GM21529 (cell line): ENCODE results near the gene POU2F1.

Source experiments
- ATAC-seq: cut with Tn5 transposase; IDR thresholded peaks from one replicate; pipeline ENCODE4 v1.9.1; 2021; ENCODE audit not compliant: unreplicated experiment

The POU2F1 gene

DNA sequence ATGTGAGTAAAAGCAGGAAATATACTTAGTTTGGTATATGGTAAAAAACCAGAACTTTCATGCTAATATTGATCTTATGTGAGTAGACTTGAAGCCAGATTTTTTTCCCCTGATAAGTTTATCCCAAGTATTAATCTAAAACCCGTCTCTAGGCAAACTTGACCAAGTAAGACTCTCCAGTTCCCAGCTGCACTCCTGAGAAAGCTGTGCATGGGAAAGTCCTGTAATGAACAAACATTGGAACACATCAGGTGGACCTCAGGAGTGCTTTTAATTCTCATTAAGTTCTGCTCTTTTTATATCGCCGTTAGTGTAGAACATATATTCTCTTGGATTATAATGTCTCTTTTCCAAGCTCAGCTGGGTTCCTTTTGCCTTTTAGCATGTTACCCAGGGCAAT is 192.6 kb downstream of the POU2F1 start:
- ATAC-seq, result no peak

DNA sequence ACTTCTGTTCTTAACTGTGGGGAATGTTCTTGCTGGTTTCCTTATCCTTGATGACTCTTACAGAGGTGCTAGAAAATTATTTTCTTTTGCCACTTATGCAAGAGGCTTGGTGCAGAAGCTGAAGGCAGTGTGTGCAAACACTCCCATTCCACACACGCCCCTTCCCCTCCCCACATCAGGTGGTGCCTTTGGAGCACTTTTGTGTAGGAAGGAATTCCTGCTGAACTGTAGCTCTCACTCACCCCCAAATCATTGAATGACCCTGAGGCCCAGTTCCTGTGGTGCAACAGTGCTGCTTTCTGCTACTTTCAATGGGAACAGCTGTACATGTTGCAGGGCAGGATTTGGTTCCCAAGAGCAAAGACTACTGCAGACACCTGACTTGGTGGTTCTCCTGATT is 195.8 kb downstream of the POU2F1 start:
- no peak for ATAC-seq

GRCh38 chr1:167418391-167418790 is 197.7 kb downstream of the POU2F1 start:
- ATAC-seq, result no peak

DNA sequence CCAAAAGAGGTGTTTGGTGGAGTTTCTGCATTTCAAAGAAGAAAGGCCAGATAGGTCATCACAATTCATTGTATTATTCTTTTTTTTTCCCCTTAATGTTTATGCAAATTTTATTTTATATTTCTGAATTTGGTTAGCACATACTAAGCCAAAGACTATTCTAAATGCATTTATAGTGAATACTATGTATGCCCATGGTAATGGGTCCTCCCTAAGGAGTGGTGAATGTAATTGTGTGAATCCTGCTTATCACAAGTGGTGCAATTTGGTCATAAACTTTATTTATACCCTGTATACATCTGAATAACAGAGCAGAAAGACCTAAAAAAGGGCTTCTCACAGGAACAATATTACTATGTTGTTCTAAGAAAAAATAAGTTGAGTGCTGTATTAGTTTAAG is 198.6 kb downstream of the POU2F1 start:
- no peak for ATAC-seq

- ATAC-seq, result no peak
Observed at GRCh38 chr1:167420510-167420909, 199.8 kb downstream of the POU2F1 start.

DNA sequence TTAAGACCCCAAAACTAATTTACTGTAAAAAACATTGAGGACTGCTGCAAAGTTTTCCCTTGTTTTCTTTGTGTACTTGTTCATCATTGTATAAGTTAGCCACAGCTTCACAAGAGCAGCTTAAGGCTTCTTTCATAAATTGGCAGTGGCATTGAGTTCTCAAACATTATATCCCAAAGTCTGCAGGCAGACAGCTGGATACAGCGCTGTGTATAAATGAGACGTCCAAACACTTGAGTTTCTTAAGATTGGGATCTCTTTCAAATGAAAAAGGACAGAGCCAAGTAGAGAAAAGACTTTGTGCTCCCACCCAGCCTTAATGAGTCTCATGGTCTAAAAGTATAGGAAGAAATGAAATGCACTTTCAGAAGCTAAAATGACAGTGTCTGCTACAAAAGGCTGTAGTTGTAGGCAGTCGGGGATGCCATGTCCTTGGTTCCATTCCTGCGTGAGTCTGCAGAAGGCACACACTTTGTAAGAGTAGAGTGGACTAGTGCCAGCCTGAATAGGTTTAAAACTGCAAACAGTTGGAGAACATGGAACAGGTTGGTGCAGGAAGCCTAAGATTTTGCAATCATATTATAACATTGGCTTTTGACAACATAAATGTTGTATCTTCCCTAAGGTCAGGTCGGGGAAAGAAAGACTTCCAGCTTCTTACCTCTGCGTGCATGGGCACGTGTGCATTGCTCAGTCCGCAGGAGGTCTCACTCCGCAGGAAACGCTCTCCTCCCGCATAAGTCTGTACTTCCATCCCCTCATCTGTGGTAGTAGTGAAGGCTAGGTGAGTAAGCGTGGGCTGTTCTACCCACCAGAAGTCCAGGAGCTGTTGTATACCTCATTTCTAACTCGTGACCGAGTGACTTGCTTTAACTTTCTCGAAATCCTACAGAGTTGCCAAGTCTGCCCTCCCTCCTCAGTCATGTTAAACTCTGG is 203.3 kb downstream of the POU2F1 start:
- no peak for ATAC-seq

GRCh38 chr1:167425482-167425881 is 204.8 kb downstream of the POU2F1 start:
- ATAC-seq, result no peak

- no peak for ATAC-seq
Observed at GRCh38 chr1:167426716-167427115, 206.0 kb downstream of the POU2F1 start.

- ATAC-seq, result no peak
Observed at GRCh38 chr1:167427848-167428247, 207.2 kb downstream of the POU2F1 start.

- ATAC-seq, result no peak
Observed at GRCh38 chr1:167428395-167428794, 207.7 kb downstream of the POU2F1 start.

DNA sequence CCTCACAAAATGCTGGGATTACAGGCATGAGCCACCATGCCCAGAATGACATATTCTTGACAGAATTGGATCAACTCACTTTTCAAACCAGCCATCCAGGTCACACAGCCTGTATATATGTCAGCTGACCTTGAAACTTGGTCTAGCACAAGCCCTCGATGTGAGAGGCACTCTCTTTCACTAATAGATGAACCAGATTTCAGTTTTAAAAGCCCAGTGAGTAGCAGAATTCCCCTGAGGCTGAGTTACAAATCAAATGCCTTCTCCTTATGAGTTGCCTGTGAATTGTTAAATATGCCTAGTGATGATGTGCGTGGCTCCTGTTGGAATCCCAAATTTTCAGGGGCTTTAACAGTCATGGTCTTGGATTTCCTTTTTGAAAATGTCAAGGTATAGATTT is 208.9 kb downstream of the POU2F1 start:
- peak; percentile 59 for ATAC-seq

- ATAC-seq, result peak; percentile 42
Observed at GRCh38 chr1:167430134-167430848, 209.6 kb downstream of the POU2F1 start.

GRCh38 chr1:167430849-167431242 is 210.2 kb downstream of the POU2F1 start:
- ATAC-seq, result peak; percentile 13

DNA sequence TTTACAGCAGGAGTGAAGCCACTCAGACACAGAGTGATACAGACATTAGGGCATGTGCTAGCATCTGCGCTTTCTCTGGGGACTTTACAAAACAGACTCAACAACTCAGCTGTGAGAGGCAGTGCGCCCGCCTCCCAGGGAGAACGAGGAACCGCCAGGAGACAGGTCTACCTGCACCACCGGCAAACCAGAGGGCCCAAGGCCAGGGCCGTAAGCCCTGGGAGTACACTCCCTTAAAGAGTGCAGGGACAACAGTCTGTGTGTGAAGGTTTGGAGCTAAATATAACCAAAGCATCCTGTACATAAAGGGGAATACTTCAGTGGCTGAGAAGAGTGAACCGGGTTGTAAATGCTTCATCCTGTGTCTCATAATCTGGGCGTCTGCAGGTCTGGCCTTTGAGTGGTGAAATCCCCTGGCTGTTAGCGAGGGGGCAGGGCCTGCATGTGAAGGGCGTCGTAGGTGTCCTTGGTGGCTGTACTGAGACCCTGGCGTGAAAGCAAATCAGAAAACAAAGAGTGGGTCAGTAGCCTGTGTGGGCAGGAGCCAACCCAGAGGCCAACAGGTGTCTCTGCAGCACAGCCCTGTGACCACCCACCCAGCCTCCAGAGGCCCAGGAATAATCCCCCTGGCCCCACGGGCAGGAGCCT is 210.7 kb downstream of the POU2F1 start:
- ATAC-seq, result peak; percentile 48

GRCh38 chr1:167431909-167432650 is 211.4 kb downstream of the POU2F1 start:
- ATAC-seq, result no peak

GRCh38 chr1:167432780-167433179 is 212.1 kb downstream of the POU2F1 start:
- no peak for ATAC-seq

DNA sequence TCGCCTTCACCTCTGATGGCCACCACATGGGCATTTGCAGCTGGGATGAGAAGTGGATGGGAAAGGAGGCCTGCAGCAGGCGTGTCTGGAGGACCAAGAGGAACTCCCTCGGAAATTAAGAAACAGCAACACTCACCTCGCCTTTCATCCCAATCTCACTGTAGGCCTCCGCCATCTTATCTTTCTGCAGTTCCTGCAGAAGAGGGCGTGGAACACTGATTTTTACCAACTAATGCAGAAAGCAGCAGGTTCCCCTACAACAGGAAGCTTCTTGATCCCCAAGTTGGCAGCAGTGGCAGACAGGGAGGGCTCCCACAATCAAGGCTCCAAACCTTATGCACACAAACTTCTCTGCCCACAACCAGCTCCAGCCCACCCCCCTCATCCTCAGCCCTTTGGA is 213.2 kb downstream of the POU2F1 start:
- no peak for ATAC-seq

DNA sequence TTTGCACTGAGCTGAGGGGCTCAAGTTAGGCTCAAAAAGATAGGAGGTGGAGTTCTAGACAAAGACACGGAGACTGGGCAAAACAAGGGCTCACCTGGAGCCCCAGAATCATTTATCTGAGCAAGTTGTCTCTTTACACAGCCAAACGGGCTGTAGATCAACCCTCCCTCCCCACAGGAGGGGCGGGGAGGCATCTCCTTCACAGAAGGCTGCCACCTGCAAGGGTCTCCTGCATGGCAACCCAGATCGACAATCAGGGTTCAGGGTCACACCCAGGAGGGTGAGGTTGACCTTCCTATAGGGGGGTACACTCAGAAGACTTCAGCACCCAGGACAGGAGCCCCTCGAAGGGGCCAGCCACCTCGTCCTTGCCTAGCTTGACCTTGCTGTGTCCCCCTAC is 213.6 kb downstream of the POU2F1 start:
- ATAC-seq, result no peak

DNA sequence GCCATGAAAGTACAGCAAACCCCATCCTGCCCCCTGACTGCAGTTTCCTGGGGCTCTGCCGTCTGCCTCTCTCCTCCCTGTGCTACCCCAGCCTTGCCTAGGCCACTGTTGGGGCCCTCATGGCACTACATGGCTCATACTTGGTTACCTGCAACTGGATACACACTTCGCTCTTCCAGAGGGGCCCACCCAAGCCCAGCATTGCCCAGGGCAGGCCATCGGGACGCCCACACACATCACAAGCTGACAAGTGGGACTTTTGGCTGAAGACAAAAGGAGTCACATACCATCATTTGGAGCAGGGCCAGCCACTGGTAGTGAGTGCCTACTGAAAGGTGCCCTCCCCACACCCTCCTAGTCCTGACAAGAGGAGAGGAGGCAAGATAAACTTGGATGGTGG is 214.8 kb downstream of the POU2F1 start:
- ATAC-seq, result no peak

GRCh38 chr1:167438171-167439138 is 217.8 kb downstream of the POU2F1 start:
- no peak for ATAC-seq
